ENCODE data around the gene NR2C1.
"Not testable (repeated sequence)": the region's sequence is repeated elsewhere in the genome, so short reads cannot be mapped to it uniquely, and the experiment has no call there.

The NR2C1 gene

DNA sequence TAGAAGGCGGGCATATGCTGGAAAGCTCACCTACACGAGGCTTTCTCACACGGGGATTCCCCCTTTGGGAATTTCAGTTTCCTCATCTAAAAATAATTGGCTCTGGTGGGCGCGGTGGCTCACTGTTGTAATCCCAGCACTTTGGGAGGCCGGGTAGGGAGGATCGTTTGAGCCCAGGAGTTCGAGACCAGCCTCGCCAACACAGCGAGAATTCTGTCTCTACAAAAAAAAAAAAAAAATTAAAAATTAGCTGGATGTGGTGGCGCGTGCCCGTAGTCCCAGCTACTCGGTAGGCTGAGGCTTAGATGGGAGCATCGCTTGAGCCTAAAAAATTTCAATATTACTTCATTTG, 69.5 kb downstream of the NR2C1 start:
- Mint-ChIP-seq H3K36me3 (peaks cover 22 to 30% of the 10 kb centered on the region in 2 donors), H3K4me1 (peaks cover 16 to 25% of the 10 kb centered on the region in 2 donors)
- ATAC-seq (replicated peaks) = peak; percentile 6 to 20

DNA sequence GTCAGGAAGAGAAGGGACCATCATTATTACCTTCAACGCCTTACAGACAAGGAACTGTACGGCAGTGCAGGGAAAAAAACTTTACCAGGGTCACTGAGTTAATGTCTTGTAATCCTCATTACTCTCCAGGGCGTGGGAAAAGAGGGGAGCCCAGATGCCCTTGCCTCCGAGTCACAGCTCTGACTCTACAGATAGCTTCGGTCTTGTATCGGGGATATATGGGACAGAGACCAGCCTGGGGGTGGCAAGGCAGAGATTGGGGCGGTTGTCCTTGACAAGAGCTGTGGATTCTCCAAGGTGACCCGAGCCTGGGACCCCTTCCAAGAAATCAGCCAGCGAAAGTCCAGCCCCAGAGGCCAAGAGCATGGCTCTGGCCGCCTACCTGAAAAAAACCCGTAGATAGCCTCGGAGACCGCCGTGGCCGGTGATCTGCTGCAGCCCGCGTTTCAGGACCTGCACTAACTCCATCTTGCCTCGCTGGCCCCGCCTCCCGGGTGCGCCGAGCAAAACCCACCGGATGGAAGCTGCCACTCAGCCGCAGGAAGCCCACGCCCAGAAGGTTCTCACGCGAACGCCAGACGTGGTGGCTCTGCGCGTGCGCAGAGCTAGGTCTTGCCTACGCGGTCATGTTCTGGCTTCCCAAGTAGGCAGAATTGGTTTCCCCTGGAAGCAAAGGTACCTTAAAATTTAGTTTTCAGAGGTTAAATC, 70.1 kb downstream of the NR2C1 start, which contains the start of gene NDUFA12:
TSS of gene NDUFA12 (minus strand) at position 485 of the 708 bp plus-strand sequence. CDS start at position 468, 17 bp downstream.
- peak; percentile 99 for ATAC-seq (replicated peaks)
- peaks cover 5 to 7% of the 10 kb centered on the region in 2 donors for H3K9me3 Mint-ChIP-seq
- H3K27me3 Mint-ChIP-seq = no peaks in the 10 kb centered on the region
- H3K4me1 Mint-ChIP-seq = peaks cover 21 to 30% of the 10 kb centered on the region in 2 donors
- H3K27ac Mint-ChIP-seq = peak within 1 kb of the TSS; percentile 97
- peaks cover 27 to 34% of the 10 kb centered on the region in 2 donors for H3K36me3 Mint-ChIP-seq
- H3K4me3 Mint-ChIP-seq = peak within 1 kb of the TSS; percentile 87 to 94
- peak; percentile 94 for DNase-seq

More for the DNA sequence above, 69.5 kb downstream of the NR2C1 start:
- H3K27ac Mint-ChIP-seq = peak overlapping the region; percentile 97
- no peaks in the 10 kb centered on the region for H3K27me3 Mint-ChIP-seq
- peaks cover 5 to 7% of the 10 kb centered on the region in 2 donors for H3K9me3 Mint-ChIP-seq
- no peak for DNase-seq
- H3K4me3 Mint-ChIP-seq = peak overlapping the region; percentile 87 to 94

DNA sequence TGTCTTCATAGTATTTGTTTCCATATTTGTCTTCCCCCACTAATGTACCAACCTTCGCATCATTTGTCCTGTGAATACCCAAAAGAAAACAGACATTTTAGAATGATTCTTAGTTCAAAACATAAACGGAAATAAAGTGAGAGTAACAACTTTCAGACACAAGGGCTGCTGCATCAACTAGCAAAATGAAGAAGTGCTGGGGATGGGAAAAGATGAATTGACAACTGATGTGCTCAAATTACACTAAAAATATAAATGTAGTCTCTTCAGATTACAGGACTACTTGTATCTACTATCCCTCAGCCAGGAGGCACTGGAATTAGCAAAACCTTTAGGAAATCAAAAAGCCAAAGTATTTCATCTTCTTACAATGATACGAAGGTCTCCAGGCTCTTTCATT, 70.7 kb downstream of the NR2C1 start:
- Mint-ChIP-seq H3K4me3 (peak overlapping the region; percentile 87 to 94), H3K9me3 (peaks cover 5 to 7% of the 10 kb centered on the region in 2 donors), H3K27ac (peak overlapping the region; percentile 97), H3K27me3 (no peaks in the 10 kb centered on the region), H3K4me1 (peaks cover 24 to 35% of the 10 kb centered on the region in 2 donors), H3K36me3 (peaks cover 23 to 35% of the 10 kb centered on the region in 2 donors)
- DNase-seq (no peak), ATAC-seq (replicated peaks) (no peak)

DNA sequence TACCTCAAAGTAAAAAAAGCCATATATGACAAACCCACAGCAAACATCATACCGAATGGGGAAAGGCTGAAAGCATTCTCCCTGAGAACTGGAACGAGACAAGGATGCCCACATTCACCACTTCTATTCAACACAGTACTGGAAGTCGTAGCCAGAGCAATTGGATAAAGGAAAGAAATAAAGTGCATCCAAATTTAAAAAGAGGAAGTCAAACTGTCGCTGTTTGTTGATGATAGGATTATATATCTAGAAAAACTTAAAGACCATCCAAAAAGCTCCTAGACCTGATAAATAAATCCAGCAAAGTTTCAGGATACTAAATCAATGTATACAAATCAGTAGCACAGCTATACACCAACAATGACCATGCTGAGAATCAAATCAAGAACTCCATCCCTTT, 75.1 kb downstream of the NR2C1 start:
- DNase-seq (no peak), ATAC-seq (replicated peaks) (no peak)
- H3K9me3 Mint-ChIP-seq = no peaks in the 10 kb centered on the region
- no peak overlapping the region for H3K27ac Mint-ChIP-seq
- H3K4me3 Mint-ChIP-seq = peak overlapping the region; percentile 5 to 15
- peaks cover 24 to 35% of the 10 kb centered on the region in 2 donors for H3K36me3 Mint-ChIP-seq
- H3K4me1 Mint-ChIP-seq = peaks cover 25 to 36% of the 10 kb centered on the region in 2 donors
- no peaks in the 10 kb centered on the region for H3K27me3 Mint-ChIP-seq

DNA sequence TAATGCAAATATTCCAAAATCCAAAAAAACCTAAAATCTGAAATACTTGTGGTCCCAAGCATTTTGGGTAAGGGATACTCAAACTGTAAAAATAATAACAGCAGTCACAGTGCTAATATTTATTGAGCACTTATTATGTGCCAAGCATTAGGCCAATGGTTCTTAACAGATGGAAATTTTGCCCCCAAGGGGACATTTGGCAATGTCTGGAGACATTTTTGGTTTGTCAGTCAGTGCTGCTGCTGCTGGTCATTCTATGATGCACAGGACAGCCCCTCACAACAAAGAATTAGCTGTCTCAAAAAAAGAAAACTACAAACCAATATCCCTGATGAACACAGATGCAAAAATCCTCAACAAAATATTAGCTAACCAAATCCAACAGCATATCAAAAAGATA, 75.7 kb downstream of the NR2C1 start:
- Mint-ChIP-seq H3K4me1 (peaks cover 25 to 34% of the 10 kb centered on the region in 2 donors), H3K4me3 (no peak overlapping the region), H3K27me3 (no peaks in the 10 kb centered on the region), H3K36me3 (peaks cover 24 to 35% of the 10 kb centered on the region in 2 donors), H3K9me3 (no peaks in the 10 kb centered on the region), H3K27ac (no peak overlapping the region)
- ATAC-seq (replicated peaks) = no peak
- DNase-seq = no peak

DNA sequence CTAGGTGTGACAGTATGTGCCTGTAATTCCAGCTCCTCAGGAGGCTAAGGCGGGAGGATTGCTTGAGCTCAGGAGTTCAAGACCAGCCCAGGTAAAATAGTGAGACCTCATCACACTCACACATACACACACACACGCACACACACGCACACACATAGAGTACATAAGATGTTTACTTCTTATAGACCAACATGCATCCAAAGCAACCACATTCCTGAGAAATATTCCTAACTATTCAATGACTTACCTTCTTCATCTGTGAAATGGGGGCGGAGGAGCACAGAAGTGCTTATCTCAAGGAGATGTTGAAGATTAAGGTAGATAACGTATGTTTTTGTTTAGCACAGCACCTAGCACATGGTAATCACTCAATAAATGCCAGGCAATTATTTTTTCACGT, 76.4 kb downstream of the NR2C1 start:
- H3K27ac Mint-ChIP-seq = no peak overlapping the region
- no peaks in the 10 kb centered on the region for H3K9me3 Mint-ChIP-seq
- H3K27me3 Mint-ChIP-seq = no peaks in the 10 kb centered on the region
- peaks cover 28 to 37% of the 10 kb centered on the region in 2 donors for H3K36me3 Mint-ChIP-seq
- ATAC-seq (replicated peaks) = no peak
- DNase-seq = no peak
- H3K4me1 Mint-ChIP-seq = peaks cover 23 to 30% of the 10 kb centered on the region in 2 donors
- H3K4me3 Mint-ChIP-seq = no peak overlapping the region

DNA sequence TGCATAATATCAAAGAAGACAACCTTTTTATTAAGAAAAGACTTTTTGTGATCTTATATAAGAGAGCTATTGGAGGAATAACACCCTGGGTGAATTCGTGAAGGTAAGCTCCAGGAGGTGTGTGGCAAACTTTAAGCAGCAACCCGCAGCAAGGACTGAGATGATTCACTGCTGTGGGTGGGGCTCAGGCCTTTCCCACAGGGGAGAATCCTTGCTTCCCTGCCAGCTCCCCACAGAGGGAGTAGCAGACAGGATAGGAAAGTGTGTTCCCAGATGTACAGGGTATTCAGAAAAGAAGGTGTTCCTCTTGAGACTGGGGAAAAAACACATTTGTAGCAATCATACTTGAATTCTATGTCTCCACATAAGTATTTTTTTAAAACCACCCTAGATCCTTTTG, 79.1 kb downstream of the NR2C1 start:
- Mint-ChIP-seq H3K36me3 (peaks cover 36 to 41% of the 10 kb centered on the region in 2 donors), H3K9me3 (no peaks in the 10 kb centered on the region), H3K4me3 (no peak overlapping the region), H3K4me1 (peaks cover 15 to 26% of the 10 kb centered on the region in 2 donors), H3K27me3 (no peaks in the 10 kb centered on the region), H3K27ac (no peak overlapping the region)
- ATAC-seq (replicated peaks) (no peak), DNase-seq (no peak)

DNA sequence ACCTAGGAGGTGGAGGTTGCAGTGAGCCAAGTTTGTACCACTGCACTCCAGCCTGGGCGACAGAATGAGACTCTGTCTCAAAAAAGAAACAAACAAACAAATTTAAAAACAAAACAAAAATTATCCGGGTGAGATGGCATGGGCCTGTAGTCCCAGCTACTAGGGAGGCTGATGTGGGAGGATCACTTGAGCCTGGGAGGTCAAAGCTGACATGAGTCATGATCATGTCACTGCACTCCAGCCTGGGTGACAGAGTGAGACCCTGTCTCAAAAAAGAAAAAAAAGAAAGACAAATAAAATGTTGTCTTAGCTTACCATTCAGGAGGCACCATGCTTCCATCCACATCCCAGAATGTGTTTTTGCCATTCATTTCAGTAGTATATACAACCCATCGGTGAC, 79.6 kb downstream of the NR2C1 start:
- H3K36me3 Mint-ChIP-seq = peaks cover 36 to 41% of the 10 kb centered on the region in 2 donors
- not testable (repeated sequence) for H3K4me3 Mint-ChIP-seq; H3K27me3 Mint-ChIP-seq; H3K9me3 Mint-ChIP-seq; ATAC-seq (replicated peaks); H3K27ac Mint-ChIP-seq; DNase-seq
- peaks cover 13 to 26% of the 10 kb centered on the region in 2 donors for H3K4me1 Mint-ChIP-seq

DNA sequence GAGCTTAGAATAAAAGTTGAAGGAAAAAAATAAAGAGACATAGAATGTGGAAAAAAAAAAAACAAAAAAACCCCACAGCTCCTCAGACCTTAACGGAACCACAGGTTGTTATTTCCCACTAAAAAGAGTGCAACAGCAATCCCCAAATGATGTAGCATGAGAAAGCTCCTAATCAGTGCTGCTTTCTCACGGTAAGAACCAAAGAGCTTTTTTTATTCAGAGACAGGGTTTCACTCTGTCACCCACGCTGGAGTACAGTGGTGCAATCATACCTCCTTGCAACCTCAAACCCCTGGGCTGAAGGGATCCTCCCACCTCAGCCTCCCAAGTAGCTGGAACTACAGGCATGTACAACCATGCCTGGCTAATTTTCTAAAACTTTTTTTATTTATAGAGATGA, 83.2 kb downstream of the NR2C1 start:
- Mint-ChIP-seq H3K27ac (no peak overlapping the region), H3K27me3 (no peaks in the 10 kb centered on the region), H3K4me1 (peaks cover 8 to 16% of the 10 kb centered on the region in 2 donors), H3K4me3 (no peak overlapping the region), H3K36me3 (peaks cover 35 to 44% of the 10 kb centered on the region in 2 donors), H3K9me3 (no peaks in the 10 kb centered on the region)
- DNase-seq (no peak), ATAC-seq (replicated peaks) (no peak)

DNA sequence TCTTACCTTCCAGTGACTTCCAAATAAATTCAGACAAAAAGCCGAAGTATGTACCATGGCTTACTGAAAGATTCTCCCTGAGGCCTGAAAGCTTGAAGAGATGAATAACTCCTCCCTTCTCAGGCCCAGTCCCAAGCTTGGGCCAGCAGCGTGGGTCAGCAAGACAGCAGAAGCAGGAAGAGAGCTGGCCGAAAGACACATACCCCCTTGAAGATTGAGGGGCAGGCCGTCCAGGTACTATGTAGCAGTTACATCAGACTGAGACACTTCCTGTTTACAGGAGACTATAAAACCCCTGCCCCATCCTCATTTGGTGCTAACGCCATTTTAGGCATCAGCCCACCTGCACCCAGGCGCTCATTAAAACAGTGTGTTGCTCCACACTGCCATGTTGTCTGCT, 84.9 kb downstream of the NR2C1 start:
- no peaks in the 10 kb centered on the region for H3K27me3 Mint-ChIP-seq
- H3K9me3 Mint-ChIP-seq = no peaks in the 10 kb centered on the region
- no peak overlapping the region for H3K27ac Mint-ChIP-seq
- peaks cover 33 to 53% of the 10 kb centered on the region in 2 donors for H3K36me3 Mint-ChIP-seq
- H3K4me3 Mint-ChIP-seq = no peak overlapping the region
- DNase-seq = no peak
- peaks cover 12 to 21% of the 10 kb centered on the region in 2 donors for H3K4me1 Mint-ChIP-seq
- no peak for ATAC-seq (replicated peaks)

DNA sequence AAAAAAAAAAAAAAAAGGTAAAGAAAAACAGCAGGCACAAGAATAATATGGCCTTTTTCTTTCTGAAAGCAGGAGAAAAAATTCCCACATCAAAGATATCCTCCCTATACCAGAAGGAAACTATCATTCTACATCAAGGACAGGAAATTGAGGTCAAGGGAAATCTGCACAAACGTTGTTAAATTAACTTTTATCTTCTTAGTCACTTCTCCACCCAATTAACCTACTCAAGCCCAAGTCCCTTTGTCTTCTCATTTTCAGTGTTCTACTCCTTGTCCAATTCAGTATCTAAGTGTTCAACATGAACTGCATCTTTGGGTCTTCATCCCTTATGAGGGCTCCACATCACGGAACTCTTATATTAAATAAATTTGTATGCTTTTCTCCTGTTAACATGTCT, 85.6 kb downstream of the NR2C1 start:
- Mint-ChIP-seq H3K9me3 (no peaks in the 10 kb centered on the region), H3K4me3 (no peak overlapping the region), H3K27ac (no peak overlapping the region), H3K27me3 (no peaks in the 10 kb centered on the region), H3K36me3 (peaks cover 37 to 58% of the 10 kb centered on the region in 2 donors), H3K4me1 (peaks cover 14 to 22% of the 10 kb centered on the region in 2 donors)
- DNase-seq = no peak
- ATAC-seq (replicated peaks) = no peak

DNA sequence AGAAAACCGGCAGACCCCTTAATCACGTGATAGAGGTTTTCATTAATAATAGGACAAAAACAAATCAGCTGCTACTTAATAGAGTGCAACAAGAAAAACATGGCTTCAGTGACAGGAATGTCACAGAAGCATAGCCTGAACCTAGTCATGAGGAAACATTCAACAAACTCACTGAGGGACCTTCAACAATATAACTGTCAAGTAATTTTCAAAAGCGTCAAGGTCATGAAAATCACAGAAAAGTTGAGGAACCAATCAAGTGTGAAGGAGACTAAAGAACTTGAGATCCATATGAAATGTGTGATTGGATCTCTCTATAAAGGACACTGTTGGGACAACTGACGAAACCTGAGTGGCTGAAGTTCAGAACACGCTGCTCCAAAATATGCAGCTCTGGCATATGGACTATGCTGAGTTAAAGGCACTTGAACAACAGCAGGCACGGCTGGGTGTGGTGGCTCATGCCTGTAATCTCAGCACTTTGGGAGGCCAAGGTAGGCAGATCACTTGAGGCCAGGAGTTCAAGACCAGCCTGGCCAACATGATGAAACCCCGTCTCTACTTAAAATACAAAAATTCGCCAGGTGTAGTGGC, 86.2 kb downstream of the NR2C1 start:
- Mint-ChIP-seq H3K4me1 (peaks cover 14 to 22% of the 10 kb centered on the region in 2 donors), H3K27me3 (no peaks in the 10 kb centered on the region), H3K36me3 (peaks cover 31 to 52% of the 10 kb centered on the region in 2 donors), H3K27ac (no peak overlapping the region), H3K4me3 (no peak overlapping the region), H3K9me3 (no peaks in the 10 kb centered on the region)
- ATAC-seq (replicated peaks) (no peak), DNase-seq (no peak)

DNA sequence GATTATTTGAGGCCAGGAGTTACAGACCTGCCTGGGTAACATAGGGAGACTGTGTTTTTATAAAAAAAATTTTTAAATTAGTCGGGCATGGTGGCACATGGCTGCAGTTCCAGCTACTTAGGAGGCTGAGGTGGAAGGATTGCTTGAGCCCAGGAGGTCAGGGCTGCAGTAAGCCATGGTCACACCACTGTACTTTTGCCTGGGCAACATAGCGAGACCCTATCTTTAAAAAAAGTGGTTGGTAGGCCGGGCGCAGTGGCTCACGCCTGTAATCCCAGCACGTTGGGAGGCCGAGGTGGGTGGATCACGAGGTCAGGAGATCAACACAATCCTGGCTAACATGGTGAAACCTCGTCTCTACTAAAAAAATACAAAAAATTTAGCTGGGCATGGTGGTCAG, 88.3 kb downstream of the NR2C1 start:
- DNase-seq; H3K9me3 Mint-ChIP-seq; H3K27ac Mint-ChIP-seq; H3K4me3 Mint-ChIP-seq; H3K27me3 Mint-ChIP-seq; ATAC-seq (replicated peaks): not testable (repeated sequence)
- H3K36me3 Mint-ChIP-seq = peaks cover 28 to 51% of the 10 kb centered on the region in 2 donors
- H3K4me1 Mint-ChIP-seq = peaks cover 14 to 20% of the 10 kb centered on the region in 2 donors

DNA sequence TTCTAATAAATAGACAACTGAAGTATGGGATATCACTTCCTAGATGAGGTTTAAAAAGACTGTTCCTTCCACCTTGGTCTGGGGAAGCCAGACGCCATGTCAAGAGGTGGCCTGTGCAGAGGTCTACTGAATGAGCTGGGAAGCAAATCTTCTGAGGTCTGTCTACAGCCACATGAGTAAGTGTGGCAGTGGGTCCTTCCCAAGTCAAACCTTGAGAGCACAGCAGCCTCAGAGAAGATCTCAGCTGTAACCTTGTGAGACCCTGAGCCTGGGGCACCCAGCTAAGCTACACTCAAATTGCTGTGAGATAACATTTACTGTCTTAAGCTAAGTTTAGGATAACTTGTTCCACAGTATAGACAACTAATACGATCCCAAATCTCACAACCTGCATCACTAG, 90.1 kb downstream of the NR2C1 start:
- DNase-seq = no peak
- peaks cover 18 to 42% of the 10 kb centered on the region in 2 donors for H3K36me3 Mint-ChIP-seq
- no peak overlapping the region for H3K4me3 Mint-ChIP-seq
- no peaks in the 10 kb centered on the region for H3K9me3 Mint-ChIP-seq
- H3K27me3 Mint-ChIP-seq = no peaks in the 10 kb centered on the region
- ATAC-seq (replicated peaks) = no peak
- H3K27ac Mint-ChIP-seq = no peak overlapping the region
- peaks cover 9 to 12% of the 10 kb centered on the region in 2 donors for H3K4me1 Mint-ChIP-seq

DNA sequence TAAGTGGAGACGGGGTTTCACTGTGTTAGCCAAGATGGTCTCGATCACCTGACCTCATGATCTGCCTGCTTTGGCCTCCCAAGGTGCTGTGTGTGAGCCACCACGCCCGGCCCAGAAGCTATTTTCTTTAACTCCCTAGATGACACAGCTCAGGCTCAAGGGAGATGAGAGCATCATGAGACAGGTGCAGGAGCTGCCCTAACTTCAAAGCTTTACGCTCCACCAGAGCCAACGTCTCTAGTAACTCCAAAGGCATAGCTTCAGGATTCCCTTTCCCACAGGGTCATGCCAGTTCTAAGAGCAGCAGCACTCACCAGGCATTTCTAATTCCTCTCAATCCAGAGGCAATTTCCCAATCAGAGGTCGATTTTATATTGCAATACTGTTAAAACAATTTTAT, 91.0 kb downstream of the NR2C1 start:
- Mint-ChIP-seq H3K27ac (no peak overlapping the region), H3K4me3 (no peak overlapping the region), H3K36me3 (peaks cover 23 to 44% of the 10 kb centered on the region in 2 donors), H3K4me1 (peaks cover 5 to 14% of the 10 kb centered on the region in 2 donors), H3K9me3 (no peaks in the 10 kb centered on the region), H3K27me3 (no peaks in the 10 kb centered on the region)
- no peak for ATAC-seq (replicated peaks)
- no peak for DNase-seq

Measured in stimulated activated naive B cell treated with anti-CD40 and anti-IgM and Interleukin-4, amounts not matched to agents 10 μg/mL and 1 μg/mL and 100 μg/mL, for 72 hours (primary cell).